NT2/D1 (cell line): ENCODE measurements around the gene LNP1.

Source experiments
- SUZ12 ChIP-seq: IDR thresholded peaks from 2 replicates; pipeline ENCODE4 v1.6.1; 2011; ENCODE audit not compliant: insufficient read length, insufficient read depth; ENCODE audit errors: extremely low read depth
- YY1 ChIP-seq: IDR thresholded peaks from 2 replicates; pipeline ENCODE4 v1.6.1; 2011; ENCODE audit not compliant: insufficient read length, insufficient read depth
- ZNF274 ChIP-seq: IDR thresholded peaks from 2 replicates; pipeline ENCODE4 v1.6.1; 2011; ENCODE audit warnings: mild to moderate bottlenecking, low read depth, low read length

DNA sequence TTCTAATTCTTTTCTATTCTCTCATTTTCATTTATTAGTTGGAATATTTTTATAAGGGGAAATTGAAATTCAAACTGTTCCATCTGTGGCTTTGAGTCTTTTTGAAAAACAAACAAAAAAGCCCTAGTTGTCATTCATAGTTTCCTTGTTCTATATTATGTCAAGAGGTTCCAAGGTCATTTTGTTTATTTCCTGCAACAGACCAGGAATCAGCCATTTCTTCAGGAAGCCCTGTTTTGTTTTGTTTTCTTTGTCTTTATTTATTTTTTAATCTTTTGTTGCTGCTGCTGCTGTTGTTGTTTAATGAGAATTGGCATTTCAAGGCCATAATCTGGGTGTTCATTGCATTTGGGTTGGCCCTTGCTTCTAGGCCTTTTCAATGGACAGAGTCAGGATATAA, 14.8 kb downstream of the LNP1 start:
- TF ChIP-seq ZNF274 (no peak), YY1 (no peak), SUZ12 (no peak)
